GM12891 (cell line): ENCODE data around the gene PDXK.

Experiments
- PAX5 ChIP-seq: IDR thresholded peaks from 2 replicates; pipeline ENCODE4 v1.6.1; 2011; ENCODE audit warnings: low read length, moderate library complexity, mild to moderate bottlenecking; ENCODE audit not compliant: insufficient read depth, severe bottlenecking
- POLR2A ChIP-seq: IDR thresholded peaks from 2 replicates; pipeline ENCODE4 v1.6.1; 2011; ENCODE audit warnings: low read depth, low read length, control low read depth
- POLR2AphosphoS5 ChIP-seq: IDR thresholded peaks from 2 replicates; pipeline ENCODE4 v1.6.1; 2011; ENCODE audit warnings: low read depth, low read length, control low read depth
- POU2F2 ChIP-seq: IDR thresholded peaks from 2 replicates; pipeline ENCODE4 v1.6.1; 2011; ENCODE audit warnings: low read depth, mild to moderate bottlenecking, control low read depth, low read length, moderate library complexity
- SPI1 ChIP-seq: IDR thresholded peaks from 2 replicates; pipeline ENCODE4 v1.6.1; 2011; ENCODE audit warnings: low read depth, low read length, control low read depth
- TAF1 ChIP-seq: IDR thresholded peaks from 2 replicates; pipeline ENCODE4 v1.6.1; 2011; ENCODE audit warnings: low read depth, low read length, control low read depth

DNA sequence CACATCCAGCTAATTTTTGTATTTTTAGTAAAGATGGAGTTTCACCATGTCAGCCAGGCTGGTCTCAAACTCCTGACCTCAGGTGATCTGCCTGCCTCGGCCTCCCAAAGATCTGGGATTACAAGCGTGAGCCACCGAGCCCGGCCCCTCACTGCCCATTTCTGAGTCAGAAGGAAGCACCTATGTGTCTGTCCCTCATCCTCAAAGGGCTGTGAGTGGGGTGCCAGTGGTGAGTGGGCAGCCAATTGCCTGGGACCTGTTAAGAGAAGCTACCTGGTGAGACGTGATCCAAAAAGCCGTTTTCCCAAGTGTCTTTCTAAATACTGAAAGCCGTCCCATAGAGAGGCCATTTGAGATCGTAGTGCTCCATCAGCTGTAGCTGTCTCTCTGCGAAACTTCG, 27.1 kb upstream of the PDXK start:
- TF ChIP-seq POLR2AphosphoS5 (no peak), POLR2A (no peak), TAF1 (no peak), SPI1 (no peak), PAX5 (no peak), POU2F2 (no peak)
